Astrocyte (in vitro differentiated cells and primary cell): ENCODE measurements around the gene TRAF1. TPM values are rescaled to one million over a fixed set of nuclear protein-coding genes. Genes with fewer than 3 reads are reported as not detected.

Experiments used
- DNase-seq: peaks from one replicate; pipeline ENCODE4 v3.0.0-alpha.2; 2010; ENCODE audit warnings: low read depth
- FAIRE-seq: peaks from 2 replicates; lab custom pipeline; 2011; peaks lifted over from hg19 to GRCh38; lab: Jason Lieb, UNC
- H2AFZ ChIP-seq: 2 replicates; pipeline ENCODE4 v1.6.0; 2012; ENCODE audit warnings: low read depth, low read length, inconsistent platforms
- H3K27ac ChIP-seq: 2 replicates; pipeline ENCODE4 v1.5.1; 2011; ENCODE audit warnings: low read depth, low read length, inconsistent platforms
- H3K27me3 ChIP-seq: 2 replicates; pipeline ENCODE4 v1.6.0; 2011; ENCODE audit warnings: low read length, inconsistent platforms; ENCODE audit not compliant: insufficient read depth
- H3K36me3 ChIP-seq: 2 replicates; pipeline ENCODE4 v1.5.1; 2011; ENCODE audit warnings: low read length, inconsistent platforms; ENCODE audit not compliant: insufficient read depth
- H3K4me1 ChIP-seq: 2 replicates; pipeline ENCODE4 v1.5.1; 2011; ENCODE audit warnings: low read length, inconsistent platforms; ENCODE audit not compliant: insufficient read depth
- H3K4me2 ChIP-seq: 2 replicates; pipeline ENCODE4 v1.6.0; 2012; ENCODE audit warnings: low read length, inconsistent platforms
- H3K4me3 ChIP-seq: 2 replicates; pipeline ENCODE4 v1.5.1; 2011; ENCODE audit warnings: low read depth, mild to moderate bottlenecking, low read length, inconsistent platforms; ENCODE audit not compliant: insufficient read depth
- H3K79me2 ChIP-seq: 2 replicates; pipeline ENCODE4 v1.6.0; 2012; ENCODE audit warnings: mild to moderate bottlenecking, low read length, inconsistent platforms; ENCODE audit not compliant: insufficient read depth
- H3K9ac ChIP-seq: 2 replicates; pipeline ENCODE4 v1.6.0; 2012; ENCODE audit warnings: mild to moderate bottlenecking, low read length, inconsistent platforms
- H3K9me3 ChIP-seq: 2 replicates; pipeline ENCODE4 v1.5.1; 2012; ENCODE audit warnings: low read depth, mild to moderate bottlenecking, low read length, inconsistent platforms; ENCODE audit not compliant: insufficient read depth
- H4K20me1 ChIP-seq: 2 replicates; pipeline ENCODE4 v1.6.0; 2012; ENCODE audit warnings: low read length, inconsistent platforms; ENCODE audit not compliant: insufficient read depth
- H3K27ac Mint-ChIP-seq: one replicate; pipeline ENCODE4 v1.8.0; 2021; ENCODE audit warnings: mild to moderate bottlenecking, mixed read lengths; ENCODE audit not compliant: unreplicated experiment
- H3K27me3 Mint-ChIP-seq: one replicate; pipeline ENCODE4 v1.8.0; 2021; ENCODE audit warnings: low read depth, mixed read lengths; ENCODE audit not compliant: unreplicated experiment
- H3K36me3 Mint-ChIP-seq: one replicate; pipeline ENCODE4 v1.8.0; 2021; ENCODE audit warnings: low read depth, mixed read lengths; ENCODE audit not compliant: unreplicated experiment
- H3K4me1 Mint-ChIP-seq: one replicate; pipeline ENCODE4 v1.8.0; 2021; ENCODE audit warnings: low read depth, mixed read lengths; ENCODE audit not compliant: unreplicated experiment
- H3K4me3 Mint-ChIP-seq: one replicate; pipeline ENCODE4 v1.8.0; 2021; ENCODE audit warnings: mild to moderate bottlenecking, moderate library complexity, mixed read lengths; ENCODE audit not compliant: unreplicated experiment
- H3K9me3 Mint-ChIP-seq: one replicate; pipeline ENCODE4 v1.8.0; 2021; ENCODE audit warnings: mild to moderate bottlenecking, mixed read lengths; ENCODE audit not compliant: unreplicated experiment
- EZH2 ChIP-seq: IDR thresholded peaks from 2 replicates; pipeline ENCODE4 v1.6.1; 2012; ENCODE audit warnings: mild to moderate bottlenecking, low read length, inconsistent platforms; ENCODE audit not compliant: insufficient read depth
- total RNA-seq: library from RNA; stranded (reverse); gene quantifications from 2 replicates; pipeline ENCODE4 v1.2.1, GENCODE V29; 2021
- TF ChIP-seq, protein P1 (sequence below): IDR thresholded peaks from 2 replicates; pipeline ENCODE4 v1.5.1; 2011; ENCODE audit warnings: low read depth, mild to moderate bottlenecking, inconsistent platforms, low read length, moderate library complexity; ENCODE audit not compliant: insufficient read depth

Gene TRAF1
- total RNA-seq, 1 donor from 2014 or later: 4.2 TPM

DNA sequence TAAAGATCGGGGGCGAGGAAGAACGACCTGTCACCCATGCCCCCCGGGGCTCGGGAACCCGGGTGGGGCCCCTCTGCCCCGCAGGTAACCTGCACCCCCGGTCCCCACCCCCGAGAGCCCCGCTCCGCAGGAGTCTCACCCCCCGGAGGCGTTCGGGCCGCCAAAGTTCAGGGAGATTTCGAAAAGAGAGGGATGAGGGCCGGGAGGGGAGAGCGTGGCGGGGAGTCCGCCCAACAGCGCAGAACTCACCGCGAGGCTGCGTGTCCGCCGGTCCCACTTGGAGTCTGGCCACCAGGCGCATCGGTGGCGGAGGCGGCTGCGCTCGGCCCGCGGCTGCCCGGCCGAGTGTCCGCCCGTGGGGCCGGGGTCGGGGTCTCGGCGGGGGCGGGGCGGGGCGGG, 49.8 kb downstream of the TRAF1 start, which contains the start of gene PHF19:
Gene PHF19, minus strand, starts transcription at position 347 of the 399 bp plus-strand sequence. CDS start 2,447 bp downstream, outside the sequence.
- H3K9ac ChIP-seq: peak within 1 kb of the TSS; percentile 88
- peaks cover 11% of the 10 kb centered on the region for H3K4me1 Mint-ChIP-seq
- H3K36me3 ChIP-seq: peaks cover 6% of the 10 kb centered on the region
- H3K27ac ChIP-seq: peak within 1 kb of the TSS; percentile 79
- H3K4me1 ChIP-seq: peaks cover 27% of the 10 kb centered on the region
- peaks cover 21% of the 10 kb centered on the region for H3K79me2 ChIP-seq
- peaks cover 1% of the 10 kb centered on the region for H3K9me3 Mint-ChIP-seq
- peak within 1 kb of the TSS; percentile 64 for H3K4me3 ChIP-seq
- FAIRE-seq (no peak), DNase-seq (no peak)
- peak within 1 kb of the TSS; percentile 88 for H3K4me3 Mint-ChIP-seq
- H3K27me3 ChIP-seq: no peaks in the 10 kb centered on the region
- H2AFZ ChIP-seq: peak within 1 kb of the TSS; percentile 79
- TF ChIP-seq EZH2: no peak
- TF ChIP-seq, protein P1, sequence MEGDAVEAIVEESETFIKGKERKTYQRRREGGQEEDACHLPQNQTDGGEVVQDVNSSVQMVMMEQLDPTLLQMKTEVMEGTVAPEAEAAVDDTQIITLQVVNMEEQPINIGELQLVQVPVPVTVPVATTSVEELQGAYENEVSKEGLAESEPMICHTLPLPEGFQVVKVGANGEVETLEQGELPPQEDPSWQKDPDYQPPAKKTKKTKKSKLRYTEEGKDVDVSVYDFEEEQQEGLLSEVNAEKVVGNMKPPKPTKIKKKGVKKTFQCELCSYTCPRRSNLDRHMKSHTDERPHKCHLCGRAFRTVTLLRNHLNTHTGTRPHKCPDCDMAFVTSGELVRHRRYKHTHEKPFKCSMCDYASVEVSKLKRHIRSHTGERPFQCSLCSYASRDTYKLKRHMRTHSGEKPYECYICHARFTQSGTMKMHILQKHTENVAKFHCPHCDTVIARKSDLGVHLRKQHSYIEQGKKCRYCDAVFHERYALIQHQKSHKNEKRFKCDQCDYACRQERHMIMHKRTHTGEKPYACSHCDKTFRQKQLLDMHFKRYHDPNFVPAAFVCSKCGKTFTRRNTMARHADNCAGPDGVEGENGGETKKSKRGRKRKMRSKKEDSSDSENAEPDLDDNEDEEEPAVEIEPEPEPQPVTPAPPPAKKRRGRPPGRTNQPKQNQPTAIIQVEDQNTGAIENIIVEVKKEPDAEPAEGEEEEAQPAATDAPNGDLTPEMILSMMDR: no peak
- peaks cover 4% of the 10 kb centered on the region for H3K36me3 Mint-ChIP-seq
- H3K27me3 Mint-ChIP-seq: peaks cover 4% of the 10 kb centered on the region
- H3K9me3 ChIP-seq: no peaks in the 10 kb centered on the region
- no peak within 1 kb of the TSS for H3K27ac Mint-ChIP-seq
- no peaks in the 10 kb centered on the region for H4K20me1 ChIP-seq
- H3K4me2 ChIP-seq: peak within 1 kb of the TSS; percentile 84

DNA sequence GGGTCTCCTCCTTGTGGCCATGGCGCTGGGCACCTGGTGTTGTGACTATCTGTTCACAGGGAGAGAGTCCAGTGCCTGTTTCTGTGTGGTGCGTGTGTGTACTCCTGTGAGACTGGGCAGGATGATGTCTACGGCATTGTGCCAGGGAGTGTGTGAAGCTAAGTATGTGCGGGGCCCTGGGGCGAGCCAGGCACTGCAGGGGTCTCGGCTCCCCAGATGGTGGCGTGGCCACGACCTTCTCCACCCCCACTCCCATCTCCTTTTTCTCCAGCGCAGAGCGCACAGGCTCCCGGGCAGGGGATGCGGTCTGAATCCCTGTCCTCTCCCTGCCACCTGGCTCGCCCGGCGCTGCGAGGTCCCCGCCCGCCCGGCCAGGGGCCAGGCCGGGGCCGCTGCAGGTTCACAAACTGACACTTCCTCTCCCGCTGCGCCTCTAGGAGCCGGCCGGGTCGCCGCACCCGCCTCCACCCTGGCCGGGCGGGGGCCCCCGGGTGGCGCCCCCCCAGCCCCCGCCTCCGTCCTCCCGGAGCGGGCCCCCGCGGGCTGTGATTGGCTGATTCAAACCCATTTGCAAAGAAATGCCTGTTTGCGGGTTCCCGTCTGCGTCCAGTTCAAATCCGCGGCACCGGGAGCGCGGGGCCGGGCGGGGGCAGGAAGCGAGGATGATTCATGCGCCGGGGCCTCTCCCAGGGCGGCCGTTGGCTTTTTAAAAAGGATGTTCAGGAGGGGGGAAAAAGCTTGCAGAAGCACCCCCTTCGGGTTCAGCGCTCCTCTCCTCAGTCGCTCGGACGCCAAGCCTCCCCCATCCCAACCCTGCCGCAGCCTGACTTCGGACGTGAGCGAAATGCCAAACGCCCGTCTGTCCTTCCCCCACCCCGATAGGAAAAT, 50.4 kb downstream of the TRAF1 start:
- peak; percentile 69 for DNase-seq
- H3K27ac Mint-ChIP-seq: no peak overlapping the region
- no peaks in the 10 kb centered on the region for H3K9me3 ChIP-seq
- no peaks in the 10 kb centered on the region for H4K20me1 ChIP-seq
- peaks cover 27% of the 10 kb centered on the region for H3K4me1 ChIP-seq
- peaks cover 5% of the 10 kb centered on the region for H3K36me3 Mint-ChIP-seq
- H3K4me3 Mint-ChIP-seq: peak overlapping the region; percentile 80
- H3K27me3 ChIP-seq: no peaks in the 10 kb centered on the region
- peaks cover 21% of the 10 kb centered on the region for H3K79me2 ChIP-seq
- peak overlapping the region; percentile 79 for H3K27ac ChIP-seq
- H3K4me1 Mint-ChIP-seq: peaks cover 11% of the 10 kb centered on the region
- no peak for FAIRE-seq
- H3K27me3 Mint-ChIP-seq: peaks cover 3% of the 10 kb centered on the region
- peak overlapping the region; percentile 88 for H3K9ac ChIP-seq
- peaks cover 1% of the 10 kb centered on the region for H3K9me3 Mint-ChIP-seq
- peak overlapping the region; percentile 56 for H3K4me3 ChIP-seq
- H2AFZ ChIP-seq: peak overlapping the region; percentile 70
- TF ChIP-seq, protein P1: no peak
- no peak for TF ChIP-seq EZH2
- H3K4me2 ChIP-seq: peak overlapping the region; percentile 82
- H3K36me3 ChIP-seq: peaks cover 6% of the 10 kb centered on the region

DNA sequence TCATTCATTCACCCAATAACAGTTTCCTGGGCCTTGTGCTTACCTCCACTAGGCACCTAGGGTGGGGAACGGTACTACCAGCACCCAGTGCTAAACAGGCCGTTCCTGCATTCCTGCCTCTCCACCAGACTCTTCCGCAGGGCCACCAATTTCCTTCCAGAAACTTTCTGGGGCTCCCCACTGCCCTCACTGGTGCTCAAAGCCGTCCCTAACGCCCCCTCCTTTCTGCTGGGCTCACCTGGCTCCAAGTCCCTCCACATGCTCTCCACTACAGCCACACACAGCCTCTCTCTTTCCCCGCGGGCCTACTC, 51.0 kb downstream of the TRAF1 start:
- Mint-ChIP-seq H3K4me1 (peaks cover 11% of the 10 kb centered on the region), H3K36me3 (peaks cover 5% of the 10 kb centered on the region), H3K4me3 (peak overlapping the region; percentile 80), H3K27me3 (peaks cover 3% of the 10 kb centered on the region), H3K27ac (no peak overlapping the region), H3K9me3 (peaks cover 1% of the 10 kb centered on the region)
- DNase-seq (no peak), FAIRE-seq (no peak)
- Histone ChIP-seq H3K9ac (peak overlapping the region; percentile 88), H3K4me2 (peak overlapping the region; percentile 82), H3K27me3 (no peaks in the 10 kb centered on the region), H2AFZ (peak overlapping the region; percentile 70), H3K9me3 (no peaks in the 10 kb centered on the region), H3K27ac (peak overlapping the region; percentile 51), H3K36me3 (peaks cover 6% of the 10 kb centered on the region), H3K4me3 (peak overlapping the region; percentile 56), H4K20me1 (no peaks in the 10 kb centered on the region), H3K79me2 (peaks cover 21% of the 10 kb centered on the region), H3K4me1 (peaks cover 27% of the 10 kb centered on the region)
- TF ChIP-seq, protein P1: no peak
- no peak for TF ChIP-seq EZH2
